GM18520 (cell line): ENCODE results near the gene ZC3H8.
A peak's percentile ranks its signal among the peaks of the same experiment; 100 is the strongest.
"Not testable (repeated sequence)": the region's sequence is repeated elsewhere in the genome, so short reads cannot be mapped to it uniquely, and the experiment has no call there.

Experiments used
- ATAC-seq: cut with Tn5 transposase; IDR thresholded peaks from one replicate; pipeline ENCODE4 v1.9.1; 2021; ENCODE audit not compliant: unreplicated experiment

The ZC3H8 gene

DNA sequence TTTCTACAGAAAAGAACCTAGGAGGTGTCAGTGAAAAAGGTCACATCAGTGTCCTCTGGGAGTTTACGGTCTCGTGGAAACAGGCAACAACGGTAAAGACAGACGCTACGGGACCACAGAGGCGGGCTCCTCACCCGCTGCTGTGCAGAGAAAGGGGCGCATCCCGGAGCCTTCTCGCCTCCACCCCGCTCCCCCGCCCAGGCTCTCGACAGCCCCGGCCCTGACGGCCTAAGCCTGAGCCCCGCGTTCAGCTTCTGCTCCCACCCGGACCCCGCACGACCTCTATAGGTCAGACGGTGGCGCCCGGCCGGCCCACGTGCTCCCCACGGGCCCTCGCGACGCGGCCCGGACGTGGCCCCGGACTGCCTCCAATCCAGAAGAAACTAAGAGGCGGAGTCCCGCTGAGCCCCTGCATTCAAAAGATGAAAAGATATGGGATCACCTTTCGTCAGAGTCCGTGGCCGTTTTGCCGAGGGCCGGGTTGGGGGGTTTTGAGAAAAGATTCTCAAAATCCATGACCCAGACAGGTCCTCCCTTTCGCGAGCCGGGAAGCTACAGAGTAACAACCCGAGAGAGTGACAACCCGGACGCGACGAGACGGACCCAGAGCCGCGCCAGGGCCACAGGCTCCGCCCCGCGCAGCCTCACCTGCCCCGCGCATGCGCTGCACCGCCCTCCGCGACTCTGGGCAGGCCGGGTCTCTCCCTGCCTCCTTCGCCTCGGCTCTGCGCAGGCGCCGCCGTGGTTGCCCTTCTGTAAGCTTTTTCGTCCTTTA lies at the start of gene ZC3H8:
TSS of gene ZC3H8 (minus strand) at position 577 of the 775 bp plus-strand sequence. CDS start at position 516, 61 bp downstream.
- peak; percentile 82 for ATAC-seq

DNA sequence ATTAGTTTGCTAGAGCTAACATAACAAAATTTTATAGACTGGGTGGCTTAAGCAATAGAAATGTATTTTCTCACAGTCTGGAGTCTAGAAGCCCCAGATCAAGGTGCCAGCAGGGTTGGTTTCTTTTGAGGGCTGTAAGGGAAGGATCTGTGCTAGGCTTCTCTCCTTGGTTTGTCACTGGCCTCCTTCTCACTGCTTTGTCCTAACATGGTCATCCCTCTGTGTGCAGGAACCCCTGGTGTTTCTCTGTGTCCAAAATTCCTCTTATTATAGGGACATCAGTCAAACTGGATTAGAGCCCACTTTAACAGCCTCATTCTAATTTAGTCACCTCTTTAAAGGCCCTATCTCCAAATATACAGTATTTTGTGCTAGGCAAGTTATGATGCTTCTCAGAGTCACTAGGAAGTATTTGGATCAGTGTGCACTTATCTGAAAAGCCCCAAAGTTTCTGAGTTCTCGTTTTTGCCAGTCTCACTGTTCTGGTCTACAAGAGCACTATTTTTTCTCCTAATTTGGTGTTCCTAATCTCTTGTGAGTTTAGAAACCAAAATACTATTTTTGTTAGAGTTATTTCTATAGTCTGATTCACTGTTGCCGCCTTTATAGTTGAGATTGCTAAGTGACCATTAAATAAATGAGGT lies 49.6 kb upstream of the ZC3H8 start:
- ATAC-seq, result no peak

GRCh38 chr2:112301973-112302372 lies 47.1 kb upstream of the ZC3H8 start:
- ATAC-seq, result no peak

GRCh38 chr2:112301171-112301584 lies 46.3 kb upstream of the ZC3H8 start:
- no peak for ATAC-seq

- no peak for ATAC-seq
Measured at GRCh38 chr2:112296407-112296806, 41.6 kb upstream of the ZC3H8 start.

GRCh38 chr2:112295407-112296078 lies 40.7 kb upstream of the ZC3H8 start:
- ATAC-seq, result no peak

DNA sequence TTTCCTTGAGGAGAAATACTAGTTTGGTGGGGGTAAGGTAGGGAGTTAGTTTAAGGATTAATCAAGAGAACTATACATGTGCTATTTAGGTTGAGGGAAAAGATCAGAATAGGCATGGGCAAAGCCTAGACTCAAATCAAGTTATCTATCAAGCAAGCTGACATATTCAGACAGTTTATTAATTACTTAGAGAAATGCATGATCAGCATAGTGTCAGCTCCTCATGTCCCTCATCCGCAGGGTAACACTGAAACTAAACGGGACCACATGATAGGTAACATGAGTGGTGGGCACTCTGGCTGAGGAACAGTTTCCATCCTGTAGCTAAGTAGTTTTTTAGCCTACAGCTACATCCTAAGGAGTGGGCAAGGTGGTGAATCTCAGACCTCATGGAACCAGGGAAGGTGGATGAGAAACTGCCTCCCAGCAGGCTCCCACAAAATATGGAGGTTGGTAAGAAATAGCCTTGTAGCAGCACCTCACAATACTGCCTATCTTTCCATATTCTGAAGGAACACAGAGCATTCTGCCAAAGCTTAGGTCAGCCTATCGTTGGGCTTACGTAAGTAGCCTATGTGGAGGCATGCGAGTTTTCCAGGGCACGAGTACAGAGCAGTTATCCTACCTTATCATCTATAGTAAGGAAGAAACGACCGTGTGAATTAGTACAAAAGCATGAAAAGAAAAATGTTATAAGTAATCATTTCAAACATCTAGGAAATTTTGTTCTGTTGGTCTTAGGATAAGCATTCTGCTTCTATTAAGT lies 39.0 kb upstream of the ZC3H8 start:
- ATAC-seq, result no peak

- ATAC-seq, result no peak
Measured at GRCh38 chr2:112290648-112291047, 35.8 kb upstream of the ZC3H8 start.

DNA sequence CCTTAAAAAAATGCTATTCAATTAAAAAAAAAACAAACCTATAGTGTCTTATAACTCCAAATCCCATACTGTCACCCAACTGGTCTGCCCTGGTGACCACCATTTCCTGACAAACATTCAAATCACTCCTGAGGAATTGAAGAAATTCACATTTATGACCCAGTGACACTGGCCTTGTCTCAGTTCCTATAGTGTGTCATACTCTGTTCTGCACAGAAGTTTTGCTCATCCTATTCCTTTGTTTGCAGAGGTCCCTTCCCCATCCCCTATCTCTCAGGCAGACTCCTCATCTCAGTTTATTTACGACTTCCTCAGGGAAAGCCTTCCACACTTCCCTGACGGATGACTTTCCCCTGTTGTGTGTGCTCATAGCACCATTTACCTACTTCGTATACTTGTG lies 35.2 kb upstream of the ZC3H8 start:
- no peak for ATAC-seq

DNA sequence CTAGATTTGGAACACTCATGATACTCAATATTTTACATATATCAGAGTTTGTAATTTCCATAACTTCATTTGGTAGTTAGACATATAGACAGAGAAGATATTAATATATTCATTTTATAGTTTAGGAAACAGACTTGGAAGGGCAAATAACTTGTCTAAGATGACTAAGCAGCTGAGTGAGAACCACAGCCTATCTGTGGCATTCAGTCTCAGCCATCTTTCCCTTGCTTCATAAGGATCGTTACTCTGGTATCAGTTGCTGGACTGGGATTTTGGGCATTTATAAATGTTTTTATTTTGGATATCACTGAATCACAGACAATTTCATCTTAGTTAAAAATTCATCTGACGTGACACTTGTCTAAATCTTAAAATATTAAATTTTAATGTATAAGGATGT lies 28.7 kb upstream of the ZC3H8 start:
- ATAC-seq, result not testable (repeated sequence)

- ATAC-seq, result not testable (repeated sequence)
Measured at GRCh38 chr2:112282066-112282465, 27.2 kb upstream of the ZC3H8 start.

- ATAC-seq, result no peak
Measured at GRCh38 chr2:112277596-112278220, 22.9 kb upstream of the ZC3H8 start.

- no peak for ATAC-seq
Measured at GRCh38 chr2:112276954-112277353, 22.1 kb upstream of the ZC3H8 start.

DNA sequence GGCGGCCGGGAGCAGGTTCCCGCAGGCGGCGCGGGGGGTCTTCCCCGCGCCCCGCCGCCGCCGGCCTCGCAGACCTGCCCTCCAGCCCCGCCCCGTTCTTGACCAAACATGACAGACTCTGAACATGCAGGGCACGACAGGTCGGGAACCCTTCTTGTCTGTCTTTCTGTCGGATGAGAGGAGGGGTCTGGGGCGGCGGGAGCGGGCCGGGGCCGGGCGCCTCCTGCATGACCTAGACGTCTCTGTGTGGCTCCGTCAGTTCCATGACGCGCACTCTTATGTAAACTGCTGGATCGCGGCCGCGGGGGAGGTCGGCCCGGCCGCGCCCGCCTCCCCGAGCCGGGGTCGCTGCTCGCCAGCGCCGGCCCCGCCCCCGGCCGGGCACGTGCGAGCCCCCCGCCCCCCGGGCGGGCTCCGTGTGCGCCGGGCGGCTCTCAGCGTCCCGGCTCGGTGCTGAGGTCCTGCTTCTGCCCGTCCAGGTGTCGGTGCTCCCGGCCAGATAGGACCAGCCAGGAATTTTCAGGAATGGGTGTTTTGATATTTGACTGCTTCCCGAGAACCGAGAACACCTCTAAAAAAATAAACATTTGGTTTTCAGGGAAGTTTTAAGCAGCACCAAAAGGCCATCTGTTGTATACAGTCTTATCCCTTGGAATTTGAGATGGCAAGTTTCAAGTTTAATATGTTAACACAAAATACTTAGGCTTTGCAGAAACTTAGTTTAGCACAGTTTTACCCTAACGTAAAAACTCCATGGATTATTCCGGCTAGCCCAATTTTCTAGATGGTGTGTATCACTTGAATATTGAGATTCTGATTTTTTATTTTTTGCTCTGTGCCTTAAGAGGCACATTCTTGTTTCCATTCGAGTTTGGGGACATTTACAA lies 21.3 kb upstream of the ZC3H8 start:
- ATAC-seq, result peak; percentile 29

- peak; percentile 96 for ATAC-seq
Measured at GRCh38 chr2:112275311-112275886, 20.6 kb upstream of the ZC3H8 start, which contains the start of gene ZC3H6. ZC3H6 (plus strand) TSS chr2:112275597; CDS start chr2:112275995, 398 bp downstream.

- ATAC-seq, result no peak
Measured at GRCh38 chr2:112273349-112273748, 18.5 kb upstream of the ZC3H8 start.

DNA sequence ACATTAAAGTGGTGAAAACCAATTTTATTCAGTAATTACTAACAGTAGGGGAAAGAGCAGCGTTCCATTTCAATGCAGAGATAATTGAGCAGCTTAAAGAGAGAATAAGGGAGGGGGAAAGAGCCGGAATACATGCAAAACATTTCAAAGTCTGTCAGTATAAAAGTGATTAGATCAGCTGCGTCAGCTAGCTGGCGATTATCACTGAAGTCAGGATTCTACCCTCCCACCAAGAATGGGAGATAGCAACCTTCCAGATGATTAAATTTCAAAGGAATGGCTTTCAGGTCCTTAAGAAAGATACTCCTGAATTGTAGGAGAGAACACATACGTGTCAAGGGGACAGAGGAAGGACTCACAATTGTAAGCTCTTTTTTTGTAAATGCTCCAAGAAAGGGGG lies 17.8 kb upstream of the ZC3H8 start:
- no peak for ATAC-seq

DNA sequence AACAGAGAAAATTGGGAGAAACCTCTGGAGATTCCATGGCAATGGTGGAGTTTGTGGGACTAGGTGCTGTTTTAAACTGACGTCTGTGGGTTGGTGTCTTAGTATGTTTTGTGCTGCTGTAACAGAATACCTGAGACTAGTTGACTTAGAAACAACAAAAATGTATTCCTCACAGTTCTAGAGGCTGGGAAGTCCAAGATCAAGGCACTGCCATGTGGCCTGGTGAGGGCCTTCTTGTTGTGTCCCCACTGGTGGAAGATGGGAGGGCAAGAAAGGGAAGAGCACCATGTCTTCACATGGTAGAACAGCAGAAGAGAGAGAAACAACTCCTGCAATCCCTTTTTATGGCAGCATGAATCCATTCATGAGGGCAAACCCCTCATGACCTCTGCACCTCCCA lies 13.7 kb upstream of the ZC3H8 start:
- no peak for ATAC-seq

- no peak for ATAC-seq
Measured at GRCh38 chr2:112262876-112263275, 8.0 kb upstream of the ZC3H8 start.
